EL (cell line): Measurements from ENCODE around the gene ARMCX5.
A peak's percentile ranks its signal among the peaks of the same experiment; 100 is the strongest.

Experiments
- DNase-seq: peaks from one replicate; pipeline ENCODE4 v3.0.0-alpha.2; 2016

The ARMCX5 gene

GRCh38 chrX:102599084-102599950 lies at the start of gene ARMCX5:
Gene ARMCX5 (plus strand): TSS chrX:102599515. CDS start chrX:102602142, 2,627 bp downstream.
- peak; percentile 84 for DNase-seq

DNA sequence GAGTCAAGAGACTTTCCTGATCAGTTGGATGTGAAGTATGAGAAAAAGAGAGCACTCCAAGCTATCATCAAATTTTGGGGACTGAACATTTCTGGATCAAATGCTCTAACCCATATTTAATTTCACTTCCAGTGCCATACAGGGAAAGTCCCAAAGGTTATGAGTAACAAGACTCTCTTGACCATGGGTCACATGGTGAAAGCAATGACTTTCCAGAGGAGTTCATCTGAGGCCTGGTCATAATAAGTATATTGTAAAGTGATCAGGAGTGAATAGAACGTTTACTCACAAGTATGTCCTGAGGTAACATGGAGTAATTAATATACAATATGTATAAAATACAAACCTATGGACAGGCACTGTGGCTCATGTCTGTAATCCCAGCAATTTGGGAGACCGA lies 40.7 kb upstream of the ARMCX5 start:
- no peak for DNase-seq

DNA sequence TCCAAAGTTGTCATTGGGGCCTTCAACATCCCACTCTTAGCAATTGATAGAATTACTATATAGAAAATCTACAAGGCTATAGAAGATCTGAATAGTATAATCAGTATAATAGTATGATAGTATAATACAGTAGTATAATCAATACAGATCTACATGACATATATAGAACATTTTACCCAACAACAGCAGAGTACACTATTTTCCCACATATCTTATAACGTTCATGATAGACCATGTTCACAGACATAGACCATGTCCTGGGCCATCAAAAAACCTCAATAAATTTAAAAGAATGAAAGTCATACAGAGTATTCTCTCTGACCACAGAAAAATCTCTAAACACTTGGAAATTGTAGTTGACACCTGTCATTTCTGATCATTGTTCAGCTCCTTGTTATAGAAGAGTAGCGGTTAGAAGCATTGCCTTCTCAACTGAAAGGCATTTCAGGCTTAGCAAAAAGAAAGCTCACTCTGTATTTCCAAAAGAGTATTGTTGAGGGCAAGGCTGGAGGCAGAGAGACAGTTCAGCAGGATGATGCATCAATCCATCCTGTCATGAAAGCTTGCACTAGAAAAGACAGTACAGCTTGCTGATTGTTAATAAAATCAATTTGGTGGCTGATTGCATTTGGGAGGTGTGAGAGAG lies 38.8 kb upstream of the ARMCX5 start:
- no peak for DNase-seq

GRCh38 chrX:102580891-102581290 lies 18.4 kb upstream of the ARMCX5 start:
- no peak for DNase-seq

GRCh38 chrX:102593367-102593766 lies 5.9 kb upstream of the ARMCX5 start:
- DNase-seq: no peak

GRCh38 chrX:102599951-102600579 lies 750 bp downstream of the ARMCX5 start:
- DNase-seq: peak; percentile 25

DNA sequence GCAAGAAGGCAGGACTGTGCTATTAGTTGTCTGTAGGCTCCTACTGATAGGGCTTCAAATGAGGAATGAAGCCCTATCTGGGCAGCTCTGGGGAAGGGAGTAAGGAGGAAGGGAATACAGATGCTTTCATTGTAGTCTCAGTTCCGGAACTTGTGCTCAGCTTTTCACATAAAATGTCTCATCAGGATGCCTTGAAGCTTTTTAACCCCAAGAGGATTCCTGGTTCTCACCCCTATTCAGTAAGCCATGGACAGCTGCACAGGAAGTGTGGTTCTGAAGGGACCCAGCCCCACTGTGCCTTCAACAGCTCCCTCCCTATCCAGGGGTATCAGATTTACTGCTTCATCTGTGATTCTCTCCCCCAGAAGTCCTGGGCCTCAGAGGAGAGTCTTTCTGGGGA lies 5.0 kb downstream of the ARMCX5 start:
- DNase-seq: no peak

- no peak for DNase-seq
These were observed 6.8 kb downstream of the ARMCX5 start for GRCh38 chrX:102606115-102606514.

DNA sequence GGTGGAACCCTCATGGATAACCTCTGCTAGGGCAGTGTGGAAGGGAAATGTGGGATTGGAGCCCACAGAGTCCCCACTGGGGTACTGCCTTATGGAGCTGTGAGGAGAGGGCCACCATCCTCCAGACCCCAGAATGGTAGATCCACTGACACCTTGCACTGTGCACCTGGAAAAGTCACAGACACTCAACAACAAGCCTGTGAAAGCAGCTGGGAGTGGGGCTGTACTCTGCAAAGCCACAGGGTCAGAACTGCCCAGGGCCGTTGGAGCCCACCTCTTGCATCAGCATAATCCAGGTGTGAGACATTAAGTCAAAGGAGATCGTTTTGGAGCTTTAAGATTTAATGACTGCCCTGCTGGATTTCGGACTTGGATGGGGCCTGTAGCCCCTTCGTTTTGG lies 11.6 kb downstream of the ARMCX5 start:
- no peak for DNase-seq

GRCh38 chrX:102624105-102624504 lies 24.8 kb downstream of the ARMCX5 start:
- no peak for DNase-seq

- DNase-seq: no peak
These were observed 28.3 kb downstream of the ARMCX5 start for GRCh38 chrX:102627640-102628039.

DNA sequence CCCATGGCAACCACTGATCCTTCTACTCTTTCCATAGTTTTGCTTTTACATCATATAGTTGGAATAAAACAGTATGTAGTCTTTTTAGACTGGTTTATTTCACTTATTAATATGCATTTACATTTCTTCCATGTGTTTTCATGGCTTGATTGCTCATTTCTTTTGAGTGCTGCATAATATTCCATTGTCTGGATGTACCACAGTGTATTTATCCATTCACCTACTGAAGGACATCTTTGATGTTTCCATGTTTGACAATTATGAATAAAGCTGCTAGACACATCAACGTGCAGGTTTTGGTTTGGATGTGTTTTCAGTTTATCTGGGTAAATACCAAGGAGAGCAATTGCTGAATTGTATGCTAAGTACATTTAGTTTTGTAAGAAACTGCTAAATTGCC lies 38.2 kb downstream of the ARMCX5 start:
- no peak for DNase-seq

DNA sequence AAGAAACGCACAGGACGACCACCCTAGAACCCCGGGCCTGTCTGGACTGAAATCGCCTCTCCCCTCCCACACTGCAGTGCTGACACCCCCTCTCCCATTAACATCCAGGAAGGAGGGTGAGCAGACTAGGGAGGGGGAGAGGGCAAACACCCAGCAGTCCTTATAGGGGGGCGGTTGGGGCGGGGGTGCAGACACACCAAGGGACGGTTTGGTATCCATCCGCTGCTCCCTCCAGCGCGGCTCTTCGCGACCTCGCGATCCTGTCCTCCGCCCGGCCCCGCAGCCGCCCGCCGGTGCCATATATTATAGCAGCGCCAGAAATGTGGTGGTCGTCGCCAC lies 51.6 kb downstream of the ARMCX5 start:
- DNase-seq: no peak

DNA sequence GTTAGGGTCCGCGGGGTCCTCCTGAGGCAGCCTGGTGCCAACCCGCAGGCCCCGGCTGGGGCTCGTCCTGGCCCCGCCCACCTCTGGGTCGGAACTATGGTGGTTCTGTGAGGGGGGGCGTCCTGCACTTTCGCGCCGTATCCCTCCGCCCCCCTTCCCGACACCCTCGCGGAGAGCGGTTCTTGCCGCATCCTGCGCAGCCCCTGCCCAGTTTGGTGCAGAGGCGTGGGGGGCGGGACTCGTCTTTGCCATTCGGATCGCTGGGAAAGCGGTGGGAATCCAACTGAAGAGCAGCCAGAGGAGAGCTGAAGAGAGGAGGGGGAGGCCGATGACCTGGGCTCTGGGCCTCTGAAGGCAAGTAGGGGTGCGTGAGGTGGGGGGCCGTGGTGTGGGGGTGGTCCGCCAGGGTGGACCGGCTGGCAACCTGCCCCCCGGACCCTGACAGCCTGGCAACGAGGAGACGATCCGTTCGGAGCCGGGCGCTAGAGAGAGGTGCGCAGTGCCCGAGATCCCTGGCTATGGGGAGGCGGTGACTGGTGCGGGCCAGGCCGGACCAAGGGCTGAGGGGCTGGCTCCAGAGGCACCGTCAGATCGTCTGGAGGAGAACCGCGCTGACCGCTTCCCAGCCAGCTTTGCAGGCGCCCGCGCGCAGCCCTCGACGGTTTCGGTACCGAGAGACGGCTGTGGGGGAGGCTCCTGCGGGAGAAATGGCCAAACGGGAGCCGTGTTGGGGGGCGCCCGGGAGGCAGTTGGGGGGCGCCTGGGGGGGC lies 52.1 kb downstream of the ARMCX5 start, which contains the start of gene GPRASP1:
TSS of gene GPRASP1 (plus strand) at position 242 of the 770 bp plus-strand sequence. CDS start 2,431 bp downstream, outside the sequence.
- peak; percentile 46 for DNase-seq

DNA sequence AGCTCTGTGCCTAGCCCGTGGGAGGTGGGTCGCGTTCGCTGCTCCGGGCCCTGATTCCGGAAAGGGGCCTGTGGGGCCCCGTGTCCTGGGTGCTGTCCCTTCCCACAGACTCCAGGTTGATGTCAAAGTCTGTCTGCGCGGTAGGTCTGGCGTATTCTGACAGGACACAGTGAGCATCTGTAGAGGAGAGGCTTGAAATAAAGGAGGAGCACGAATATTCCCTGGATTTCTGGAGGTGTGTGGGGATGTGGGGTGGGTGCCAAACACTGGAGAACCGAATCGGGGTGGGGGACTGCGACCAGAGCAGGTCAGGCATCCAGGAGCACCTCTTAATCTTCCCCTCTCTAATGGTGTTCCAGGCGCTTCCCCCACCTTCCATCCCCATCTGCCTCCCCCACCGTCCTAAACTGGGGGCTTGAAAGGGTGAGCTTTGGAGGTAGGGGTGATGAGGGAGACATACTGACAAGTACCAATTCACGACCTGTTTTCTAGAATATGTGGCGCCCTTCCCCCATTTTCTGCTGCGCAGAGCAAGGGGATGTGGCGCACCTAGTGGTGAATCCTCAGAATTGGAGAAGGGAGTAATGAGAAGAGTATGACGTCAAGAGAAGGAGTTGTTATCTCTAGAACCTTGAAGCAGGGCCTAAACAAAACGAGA lies 52.8 kb downstream of the ARMCX5 start:
- peak; percentile 48 for DNase-seq
